HG02938 (cell line): ENCODE measurements around the gene HAPLN3.

ENCODE experiments used
- ATAC-seq: cut with Tn5 transposase; IDR thresholded peaks from one replicate; pipeline ENCODE4 v1.9.1; 2021; ENCODE audit warnings: mild to moderate bottlenecking, moderate library complexity; ENCODE audit not compliant: unreplicated experiment

The HAPLN3 gene

DNA sequence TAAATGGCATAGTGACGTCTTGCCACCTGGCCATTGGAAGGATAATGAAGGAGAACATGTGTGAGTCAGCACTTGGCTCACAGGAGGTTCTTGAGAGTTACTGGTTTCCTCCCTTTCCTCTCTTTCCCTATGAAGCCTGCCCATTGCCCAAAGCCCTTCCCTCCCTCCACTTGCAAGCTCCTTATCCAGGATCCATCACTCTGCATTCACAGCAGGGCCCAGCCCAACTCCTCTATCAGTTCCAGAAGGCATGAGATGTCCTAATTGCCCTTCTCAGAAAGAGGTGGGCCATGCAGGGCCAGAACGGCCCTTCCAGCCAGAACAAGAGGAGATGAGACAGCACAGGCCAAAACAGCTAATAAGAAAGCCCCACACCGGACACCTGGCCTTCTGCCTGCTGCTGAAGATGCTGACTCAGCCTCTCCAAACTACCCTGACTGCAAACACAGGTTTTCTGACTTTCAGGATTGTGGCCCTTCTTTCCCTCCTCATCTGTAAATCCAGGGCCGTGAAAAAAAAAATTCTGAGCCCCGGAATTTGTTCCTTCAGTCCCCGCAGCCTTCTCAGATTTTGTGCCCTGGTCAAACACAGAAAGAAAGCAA lies 29.7 kb downstream of the HAPLN3 start:
- no peak for ATAC-seq

DNA sequence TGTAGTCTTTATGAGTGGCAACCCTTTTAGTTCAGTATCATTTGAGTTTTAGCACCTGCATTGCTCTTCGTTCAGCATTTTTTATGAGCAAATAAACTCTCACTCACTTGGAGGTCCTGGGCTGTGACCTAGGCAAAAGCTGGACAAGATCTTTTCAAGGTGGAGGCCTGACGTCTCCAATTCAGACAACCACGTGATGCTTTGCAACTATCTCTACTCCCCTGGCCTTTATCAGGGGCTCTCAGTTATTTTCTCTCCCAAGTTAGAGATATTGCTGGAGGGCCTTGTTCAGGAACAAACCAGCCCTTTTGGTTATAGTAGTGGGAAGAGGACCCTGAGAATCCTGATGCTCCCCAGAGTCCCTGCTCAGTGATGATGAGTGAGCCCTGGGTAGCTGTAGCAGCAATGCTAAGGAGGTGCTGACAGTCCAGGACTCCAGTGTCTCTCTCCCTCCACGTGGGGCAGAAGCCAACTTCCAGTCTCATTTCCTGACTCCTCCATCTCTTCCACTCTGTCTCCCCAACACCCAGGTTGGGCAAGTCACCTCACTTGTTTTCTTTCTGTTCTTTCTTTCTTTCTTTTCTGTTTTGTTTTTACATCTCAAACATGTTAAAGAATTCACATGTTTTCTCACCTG lies 30.4 kb downstream of the HAPLN3 start:
- no peak for ATAC-seq

DNA sequence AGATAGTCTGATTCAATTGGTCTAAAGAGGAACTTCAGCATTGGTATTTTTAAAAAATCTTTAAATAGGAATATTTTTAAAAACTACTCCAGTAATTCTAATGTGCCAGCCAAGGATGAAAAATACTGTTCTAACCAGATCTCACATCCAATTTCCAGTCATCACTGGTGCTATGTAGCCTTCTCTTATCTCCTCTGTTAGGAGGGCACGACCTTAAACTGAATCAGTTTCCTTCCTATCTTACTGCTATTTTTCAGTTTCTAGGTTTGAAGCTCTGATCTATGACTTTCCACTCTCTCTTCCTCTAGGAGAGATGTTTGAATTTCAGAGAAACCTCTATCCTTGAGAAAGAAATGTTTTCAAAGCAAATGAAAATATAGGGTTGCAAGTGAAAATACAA lies 31.9 kb downstream of the HAPLN3 start:
- ATAC-seq = no peak

DNA sequence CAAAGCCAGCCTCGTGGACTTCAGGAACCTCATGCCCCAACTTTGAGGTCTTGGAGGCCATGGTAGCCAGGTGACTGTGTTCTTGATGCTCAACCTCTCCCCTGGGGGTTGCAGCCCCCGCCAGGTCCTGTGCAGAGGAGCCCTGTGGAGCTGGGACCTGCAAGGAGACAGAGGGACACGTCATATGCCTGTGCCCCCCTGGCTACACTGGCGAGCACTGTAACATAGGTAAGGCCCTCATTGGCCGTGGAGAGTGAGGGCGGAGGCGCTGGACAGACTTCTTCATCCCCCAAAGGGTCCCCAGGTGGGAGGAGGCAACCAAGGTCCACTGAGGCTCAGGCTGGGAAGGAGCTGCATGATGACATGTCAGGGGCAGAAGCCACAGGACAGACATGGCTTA lies 35.1 kb downstream of the HAPLN3 start:
- no peak for ATAC-seq

DNA sequence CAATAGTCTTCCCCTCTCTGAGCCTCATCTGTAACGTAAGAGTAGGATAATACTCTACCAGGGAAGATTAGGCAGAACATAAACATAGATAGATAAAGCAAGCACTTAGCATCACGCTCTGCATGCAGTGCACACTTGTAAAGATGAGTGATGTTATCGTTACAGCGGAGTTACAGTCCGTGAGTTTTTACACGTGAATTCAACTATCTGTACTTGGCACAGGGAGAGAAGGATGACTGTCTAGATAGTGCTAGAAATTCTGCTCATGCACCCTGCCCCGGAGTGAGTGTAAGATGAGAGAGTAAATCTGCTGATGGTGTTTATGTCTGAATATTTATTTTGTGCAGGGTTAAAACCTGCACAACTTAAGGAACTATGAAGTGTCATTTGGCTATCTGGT lies 35.8 kb downstream of the HAPLN3 start:
- no peak for ATAC-seq

DNA sequence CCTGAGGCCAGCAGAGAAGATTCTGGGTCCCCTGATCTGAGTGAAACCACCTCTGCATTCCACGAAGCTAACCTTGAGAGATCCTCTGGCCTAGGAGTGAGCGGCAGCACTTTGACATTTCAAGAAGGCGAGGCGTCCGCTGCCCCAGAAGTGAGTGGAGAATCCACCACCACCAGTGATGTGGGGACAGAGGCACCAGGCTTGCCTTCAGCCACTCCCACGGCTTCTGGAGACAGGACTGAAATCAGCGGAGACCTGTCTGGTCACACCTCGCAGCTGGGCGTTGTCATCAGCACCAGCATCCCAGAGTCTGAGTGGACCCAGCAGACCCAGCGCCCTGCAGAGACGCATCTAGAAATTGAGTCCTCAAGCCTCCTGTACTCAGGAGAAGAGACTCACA lies 36.4 kb downstream of the HAPLN3 start:
- ATAC-seq = no peak

DNA sequence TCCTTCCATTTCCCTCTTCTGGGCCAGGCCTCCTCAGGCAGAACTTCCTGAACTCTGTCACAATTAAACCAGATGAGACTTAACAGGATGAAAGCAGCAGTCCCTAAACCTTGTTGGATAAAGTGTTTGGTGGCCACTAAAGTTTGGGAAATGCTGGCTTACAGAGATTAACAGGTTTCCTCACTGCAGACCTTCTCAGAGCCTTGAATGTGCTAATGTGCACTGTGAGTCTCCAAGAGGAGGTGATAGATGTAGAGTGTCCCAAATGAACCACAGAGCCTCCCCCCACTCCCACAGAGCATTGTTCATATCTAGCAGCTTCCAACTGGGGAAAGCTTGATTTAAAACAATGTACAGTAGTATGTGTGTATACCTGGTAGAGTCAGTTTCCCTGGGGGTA lies 42.9 kb downstream of the HAPLN3 start:
- ATAC-seq = no peak

GRCh38 chr15:88849376-88850072 lies 45.8 kb downstream of the HAPLN3 start:
- no peak for ATAC-seq

GRCh38 chr15:88848203-88848602 lies 47.1 kb downstream of the HAPLN3 start:
- ATAC-seq = no peak

DNA sequence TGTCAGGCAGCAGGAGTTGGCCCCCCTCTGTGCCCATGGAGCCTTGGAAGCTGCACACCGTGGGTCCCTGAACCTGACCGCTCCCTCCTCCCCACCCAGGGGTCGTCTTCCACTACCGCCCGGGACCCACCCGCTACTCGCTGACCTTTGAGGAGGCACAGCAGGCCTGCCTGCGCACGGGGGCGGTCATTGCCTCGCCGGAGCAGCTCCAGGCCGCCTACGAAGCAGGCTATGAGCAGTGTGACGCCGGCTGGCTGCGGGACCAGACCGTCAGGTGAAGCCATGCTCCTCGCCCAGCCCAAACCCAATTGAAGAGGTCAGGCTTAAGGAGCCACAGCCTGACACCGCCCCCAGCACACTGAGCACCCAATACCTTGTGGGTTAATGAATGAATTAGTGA lies 48.2 kb downstream of the HAPLN3 start:
- ATAC-seq = no peak

- no peak for ATAC-seq
Observed at GRCh38 chr15:88845616-88846015, 49.7 kb downstream of the HAPLN3 start.

DNA sequence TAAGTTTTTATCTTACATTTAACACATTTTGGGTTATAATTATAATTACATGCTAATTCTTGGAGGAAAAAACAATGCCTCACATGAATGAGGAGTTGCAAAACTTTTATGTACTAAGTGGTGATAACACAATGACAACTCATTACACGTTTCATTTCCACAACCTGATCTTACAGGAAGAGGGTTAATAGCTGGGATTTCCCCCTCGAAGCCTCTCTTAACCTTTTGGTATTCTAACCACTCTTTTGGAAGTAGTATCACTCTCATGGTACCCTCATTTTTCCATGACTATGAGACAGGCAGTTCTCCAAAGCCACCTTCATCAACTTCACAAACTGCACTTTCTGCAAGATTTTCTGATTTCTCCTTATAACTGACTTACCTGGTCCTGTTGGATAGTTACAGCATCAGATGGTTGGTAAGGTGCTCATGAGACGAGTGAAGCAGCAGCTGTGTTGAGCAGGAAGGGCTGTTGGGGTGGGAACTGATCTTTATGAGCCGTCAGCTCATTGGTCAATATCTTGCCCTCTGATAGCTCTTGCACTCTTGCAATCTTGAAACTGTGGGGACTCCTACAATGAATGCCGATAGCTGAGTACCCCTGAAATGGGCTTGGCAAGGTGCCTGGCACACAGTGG lies 50.5 kb downstream of the HAPLN3 start:
- no peak for ATAC-seq

- no peak for ATAC-seq
Observed at GRCh38 chr15:88843334-88843733, 52.0 kb downstream of the HAPLN3 start.

- no peak for ATAC-seq
Observed at GRCh38 chr15:88842156-88842555, 53.2 kb downstream of the HAPLN3 start.

- no peak for ATAC-seq
Observed at GRCh38 chr15:88841236-88841635, 54.1 kb downstream of the HAPLN3 start.

- ATAC-seq = no peak
Observed at GRCh38 chr15:88839961-88840360, 55.4 kb downstream of the HAPLN3 start.

GRCh38 chr15:88839146-88839545 lies 56.2 kb downstream of the HAPLN3 start:
- no peak for ATAC-seq

DNA sequence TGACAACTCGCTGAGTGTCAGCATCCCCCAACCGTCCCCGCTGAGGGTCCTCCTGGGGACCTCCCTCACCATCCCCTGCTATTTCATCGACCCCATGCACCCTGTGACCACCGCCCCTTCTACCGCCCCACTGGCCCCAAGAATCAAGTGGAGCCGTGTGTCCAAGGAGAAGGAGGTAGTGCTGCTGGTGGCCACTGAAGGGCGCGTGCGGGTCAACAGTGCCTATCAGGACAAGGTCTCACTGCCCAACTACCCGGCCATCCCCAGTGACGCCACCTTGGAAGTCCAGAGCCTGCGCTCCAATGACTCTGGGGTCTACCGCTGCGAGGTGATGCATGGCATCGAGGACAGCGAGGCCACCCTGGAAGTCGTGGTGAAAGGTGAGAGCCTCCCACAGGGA lies 56.7 kb downstream of the HAPLN3 start:
- ATAC-seq = no peak

GRCh38 chr15:88835646-88836045 lies 59.7 kb downstream of the HAPLN3 start:
- no peak for ATAC-seq

DNA sequence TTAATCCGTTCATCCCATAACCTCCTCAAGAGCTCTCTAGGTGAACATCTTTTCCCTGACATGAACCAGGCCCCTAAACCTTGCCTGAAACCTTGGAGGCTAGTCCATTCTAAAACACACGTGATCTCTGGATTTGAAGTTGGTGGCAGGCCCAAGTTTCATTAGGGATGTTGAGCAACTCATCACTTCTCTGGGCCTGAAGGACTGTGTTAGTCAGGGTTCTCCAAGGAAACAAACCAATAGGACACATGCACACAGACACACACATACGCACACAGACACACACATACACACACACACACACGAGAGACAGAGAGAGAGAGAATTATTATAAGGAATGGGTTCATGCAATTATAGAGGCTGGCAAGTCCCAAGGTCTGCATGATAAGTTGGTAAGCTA lies 60.2 kb downstream of the HAPLN3 start:
- no peak for ATAC-seq

DNA sequence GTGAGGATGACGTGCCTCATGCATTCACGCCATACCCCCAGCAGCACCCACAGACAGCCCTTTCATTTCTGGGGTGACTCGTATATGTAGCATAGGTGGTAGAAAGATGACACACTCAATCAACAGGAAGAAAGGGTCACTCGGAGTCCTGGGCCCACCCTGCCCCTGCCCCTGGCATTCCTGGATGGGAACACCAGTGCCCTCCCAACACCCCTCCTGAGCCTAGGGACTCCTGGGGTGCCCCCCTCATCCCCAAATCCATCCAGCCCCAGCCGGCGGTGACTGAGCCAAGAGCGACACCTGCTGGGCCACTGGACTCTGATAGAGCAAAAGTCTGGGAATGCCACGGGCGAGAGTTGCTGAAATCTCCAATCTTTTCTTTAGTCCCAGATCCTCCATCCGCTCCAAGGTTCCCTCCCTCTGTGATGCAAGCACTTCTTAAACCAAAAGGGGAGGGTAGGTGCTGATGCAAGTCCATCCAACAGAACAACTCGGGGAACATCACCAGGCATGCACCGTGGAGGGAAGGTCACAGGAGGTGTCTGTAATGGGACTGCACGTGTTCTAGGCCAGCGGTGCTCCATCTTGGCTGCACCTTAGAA lies 61.0 kb downstream of the HAPLN3 start:
- no peak for ATAC-seq

DNA sequence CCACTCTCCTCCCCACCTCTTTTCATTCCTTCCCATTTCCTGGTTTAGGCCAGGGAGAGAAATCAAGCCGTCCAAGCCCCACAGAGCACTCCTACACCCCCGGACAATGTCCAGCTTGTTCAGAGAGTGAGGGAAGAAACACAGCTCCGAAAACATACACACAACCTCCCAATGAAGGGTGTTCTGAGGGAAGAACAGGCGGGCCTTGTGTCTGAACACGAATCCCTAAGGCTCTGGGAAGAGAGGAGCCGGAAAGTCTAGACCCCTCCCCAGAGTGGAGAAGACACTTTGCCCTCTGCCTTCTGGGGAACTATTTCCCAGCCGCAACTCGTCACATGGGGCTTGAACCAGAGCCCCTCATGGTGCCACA lies 61.6 kb downstream of the HAPLN3 start:
- no peak for ATAC-seq
